RWPE1 (cell line): ENCODE results near the gene KIN.

ENCODE experiments used
- CTCF ChIA-PET: fragments of 350-600 bp; sonication (Branson Sonifier 250); formaldehyde crosslinking; extraction: SDS; loops from one replicate; lab custom pipeline; 2021; lab: Yijun Ruan, JAX
- POLR2A ChIA-PET: fragments of 400-600 bp; formaldehyde crosslinking; extraction: SDS; loops from one replicate; lab custom pipeline; 2020; ENCODE audit warnings: antibody characterized with exemption; ENCODE audit not compliant: low non-redundant PET; lab: Yijun Ruan, JAX
- DNase-seq: peaks from one replicate; pipeline ENCODE4 v3.0.0; 2012; ENCODE audit warnings: low spot score
- H3K27ac ChIP-seq: fragments of 450-650 bp; 2 replicates; pipeline ENCODE4 v1.5.1; 2017
- CTCF ChIP-seq: fragments of 450-650 bp; conservative IDR thresholded peaks from 2 replicates; pipeline ENCODE4 v1.5.1; 2017; ENCODE audit warnings: low read depth, mild to moderate bottlenecking

Gene KIN

GRCh38 chr10:7826971-7827370 lies 39.2 kb upstream of the KIN start:
- no peak overlapping the region for H3K27ac ChIP-seq
- peak; percentile 25 for DNase-seq
- CTCF ChIA-PET, result interaction anchor here (0.6 to 1.3 kb wide), 3 partner anchors 11 to 245 kb away, joined by 3 to 10 read pairs (median 3); no protein-coding TSS in a partner anchor
- TF ChIP-seq CTCF, result no peak
- POLR2A ChIA-PET, result no interaction called here

- DNase-seq, result no peak
- no peak for TF ChIP-seq CTCF
- ChIA-PET POLR2A (no interaction called here), CTCF (interaction anchor here (0.6 to 0.7 kb wide), 3 partner anchors 39 to 523 kb away, joined by 3 read pairs; no protein-coding TSS in a partner anchor)
- H3K27ac ChIP-seq, result no peak overlapping the region
These were observed 36.5 kb upstream of the KIN start for GRCh38 chr10:7824251-7824650.

GRCh38 chr10:7819121-7819460 lies 31.3 kb upstream of the KIN start:
- peak overlapping the region; percentile 64 for H3K27ac ChIP-seq
- ChIA-PET CTCF (interaction anchor here (0.7 kb wide), 1 partner anchor 601 kb away, joined by 3 read pairs; no protein-coding TSS in a partner anchor), POLR2A (no interaction called here)
- peak; percentile 26 for DNase-seq
- peak; percentile 39; the same call in 1 of the 2 replicates for TF ChIP-seq CTCF

GRCh38 chr10:7818295-7819120 lies 30.7 kb upstream of the KIN start, which contains the start of gene TAF3:
Gene TAF3, plus strand, starts transcription at chr10:7818505. Its CDS starts 205 bp downstream, at chr10:7818710.
- ChIA-PET CTCF (interaction anchor here (0.6 to 1.0 kb wide), 2 partner anchors 26 to 164 kb away, joined by 3 to 4 read pairs; no protein-coding TSS in a partner anchor), POLR2A (interaction anchor here (0.5 to 2.4 kb wide), 5 partner anchors 9 to 315 kb away, joined by 3 to 16 read pairs (median 4); partner anchors contain the start of genes ATP5F1C and KIN)
- TF ChIP-seq CTCF, result no peak
- H3K27ac ChIP-seq, result peak within 1 kb of the TSS; percentile 64
- peak; percentile 83 for DNase-seq

GRCh38 chr10:7817984-7818294 lies 30.1 kb upstream of the KIN start:
- CTCF ChIA-PET, result interaction anchor here (0.6 to 1.0 kb wide), 2 partner anchors 26 to 163 kb away, joined by 3 to 4 read pairs; no protein-coding TSS in a partner anchor
- POLR2A ChIA-PET, result interaction anchor here (0.7 to 2.4 kb wide), 4 partner anchors 9 to 316 kb away, joined by 3 to 16 read pairs (median 5); partner anchors contain the start of genes ATP5F1C and KIN
- no peak for TF ChIP-seq CTCF
- H3K27ac ChIP-seq, result peak overlapping the region; percentile 64; the same call in 1 of the 2 replicates
- DNase-seq, result peak; percentile 16

GRCh38 chr10:7817576-7817975 lies 29.8 kb upstream of the KIN start:
- DNase-seq, result no peak
- ChIA-PET CTCF (interaction anchor here (0.6 to 1.0 kb wide), 2 partner anchors 25 to 163 kb away, joined by 3 to 4 read pairs; no protein-coding TSS in a partner anchor), POLR2A (interaction anchor here (0.8 to 2.4 kb wide), 3 partner anchors 8 to 29 kb away, joined by 4 to 16 read pairs (median 6); partner anchors contain the start of genes ATP5F1C and KIN)
- no peak overlapping the region for H3K27ac ChIP-seq
- no peak for TF ChIP-seq CTCF
